ENCODE data around the gene AGPS. TPM values are rescaled to one million over a fixed set of nuclear protein-coding genes. Genes with fewer than 3 reads are reported as not detected.

Gene AGPS
- total and polyA plus RNA-seq, 9 of the 15 experiments (the other 6 are each of a cell fraction or from before 2014, with no cell fraction given), result 15.5 to 211 (median 63.1) TPM

GRCh38 chr2:177383935-177384334 is 8.6 kb upstream of the AGPS start (continued):
- TF ChIP-seq HMGXB4 (CRISPR knock-in tag; IDR thresholded peaks at IDR 0.05) (no peak), TSC22D4 (tag; IDR thresholded peaks at IDR 0.05) (no peak), SMAD3 (CRISPR knock-in tag; conservative IDR thresholded peaks at IDR 0.05) (no peak), CHD4 (IDR thresholded peaks at IDR 0.05; ENCODE audit: insufficient read depth, insufficient replicate concordance, low read depth, low read length, poor library complexity, severe bottlenecking) (no peak), FOXJ2 (tag; IDR thresholded peaks at IDR 0.05) (no peak), THRB (CRISPR knock-in tag; conservative IDR thresholded peaks at IDR 0.05) (no peak), NFIC (IDR thresholded peaks at IDR 0.05) (no peak)

DNA sequence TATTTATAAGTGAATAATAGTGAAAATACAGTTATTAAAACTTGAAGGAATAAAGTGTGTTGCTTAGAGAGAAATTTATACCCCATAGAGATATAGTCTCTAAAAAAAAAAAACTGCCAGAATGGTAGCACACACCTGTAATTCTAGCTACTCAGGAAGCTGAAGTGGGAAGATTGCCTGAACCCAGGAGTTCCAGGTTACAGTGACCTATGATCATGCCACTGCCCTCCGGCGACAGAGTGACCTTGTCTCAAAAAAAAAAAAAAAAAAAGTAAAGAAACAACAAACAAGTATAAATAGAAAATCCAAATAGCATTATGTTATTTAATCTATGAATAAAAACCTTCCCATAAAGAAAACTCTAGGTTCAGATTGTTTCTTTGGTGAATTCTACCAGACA is 7.4 kb upstream of the AGPS start:
- FAIRE-seq (no peak), ATAC-seq (no peak), DNase-seq (ENCODE audit: extremely low read depth in 1 of 4, low spot score in 3 of 4) (no peak)
- Histone ChIP-seq H3K27me3 (ENCODE audit: control insufficient read depth in 2 of 2, insufficient read depth in 2 of 2, low read length in 2 of 2) (no peaks in the 10 kb centered on the region), H3K4me2 (ENCODE audit: insufficient read depth, low read length) (no peak overlapping the region), H3K79me2 (ENCODE audit: control insufficient read depth, insufficient read depth, low read length) (peaks cover 43% of the 10 kb centered on the region), H4K20me1 (replicated peaks; ENCODE audit: control insufficient read depth, insufficient read depth, low read length) (no peaks in the 10 kb centered on the region), H3K36me3 (ENCODE audit: control insufficient read depth, insufficient read depth, low read length) (peaks cover 21% of the 10 kb centered on the region), H2AFZ (ENCODE audit: low read depth, low read length) (no peak overlapping the region), H3K27ac (ENCODE audit: extremely low read depth, low read depth, low read length) (no peak overlapping the region), H3K4me1 (replicated peaks in 1 of 2; ENCODE audit: control insufficient read depth in 2 of 2, insufficient read depth in 2 of 2, low read length in 2 of 2) (peaks cover 0 to 2% of the 10 kb centered on the region in 2 experiments; a peak in 2 of 5 replicates), H3K9me1 (ENCODE audit: control insufficient read depth, insufficient read depth, low read length) (no peaks in the 10 kb centered on the region), H3K9ac (ENCODE audit: insufficient read depth in 1 of 2, low read depth in 2 of 2, low read length in 2 of 2) (no peak overlapping the region), H3K4me3 (no peak overlapping the region), H3K9me3 (replicated peaks; ENCODE audit: control insufficient read depth, insufficient read depth, low read depth, low read length) (no peaks in the 10 kb centered on the region)
- in situ Hi-C loops (cut with MboI), result no loop called here
- BruUV-seq (replicated peaks), result no TSS peak
- intact Hi-C loops (cut with micrococcal nuclease), result no loop called here
- CTCF ChIA-PET (ENCODE audit: low intra/inter-chr PET ratio), result no interaction called here
- WGBS (ENCODE audit: insufficient coverage, low coverage, missing lambda C conversion rate), result 86% methylated on average over 2 of the region's 2 CpGs
- POLR2A ChIA-PET, result no interaction called here
- TF ChIP-seq NCOA2 (IDR thresholded peaks at IDR 0.05; ENCODE audit: partially characterized antibody in 2 of 2) (no peak), IRF9 (tag; IDR thresholded peaks at IDR 0.05) (no peak), NEUROD1 (IDR thresholded peaks at IDR 0.05; ENCODE audit: borderline replicate concordance, low read depth, low read length, partially characterized antibody) (no peak), ZNF23 (CRISPR knock-in tag; IDR thresholded peaks at IDR 0.05) (no peak)
